H1 (cell line): ENCODE results near the gene SPC24.

Experiments
- BRCA1 ChIP-seq: IDR thresholded peaks from 2 replicates; pipeline ENCODE4 v1.6.1; 2012; ENCODE audit warnings: low read depth, low read length, improper control_type of control experiment
- POLR2A ChIP-seq, 2 experiments: IDR thresholded peaks; 1 replicate in 1 of 2; 2 replicates in 1 of 2; pipeline ENCODE4 v1.6.1; 2011; ENCODE audit warnings: low read depth in 2 of 2, low read length in 2 of 2, mild to moderate bottlenecking in 2 of 2; ENCODE audit errors: control extremely low read depth in 1 of 2
- TBP ChIP-seq: IDR thresholded peaks from 2 replicates; pipeline ENCODE4 v1.6.1; 2011; ENCODE audit warnings: low read depth, low read length, improper control_type of control experiment
- YY1 ChIP-seq: IDR thresholded peaks from 2 replicates; pipeline ENCODE4 v1.6.1; 2011; ENCODE audit warnings: low read depth, mild to moderate bottlenecking, low read length

DNA sequence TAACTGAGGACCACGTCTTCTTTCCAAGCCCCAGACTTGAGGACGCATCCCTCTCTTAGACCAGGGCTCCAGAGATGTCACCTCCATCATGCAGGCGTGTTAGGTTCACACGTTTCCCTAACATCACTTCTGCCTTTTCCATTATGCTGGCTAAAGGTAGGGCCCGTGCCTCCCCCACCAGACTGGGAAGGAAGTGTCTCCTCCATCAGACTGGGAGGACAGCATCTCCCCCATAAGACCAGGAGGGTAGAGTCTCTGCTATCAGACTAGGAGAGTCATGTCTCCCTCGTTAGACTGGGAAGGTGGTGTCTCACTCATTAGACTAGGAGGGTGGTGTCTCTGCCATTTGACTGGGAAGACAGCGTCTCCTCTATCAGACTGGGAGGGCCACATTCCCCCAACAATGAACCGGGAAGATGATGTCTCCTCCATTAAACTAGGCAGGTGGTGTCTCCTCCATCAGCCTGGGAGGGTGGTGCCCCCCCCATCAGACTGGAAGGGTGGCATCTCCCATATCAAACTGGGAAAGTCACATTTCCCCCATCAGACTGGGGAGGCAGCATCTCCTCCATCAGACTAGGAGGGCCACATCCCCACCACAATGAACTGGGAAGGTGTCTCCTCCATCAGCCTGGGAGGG is 18.1 kb upstream of the SPC24 start:
- TF ChIP-seq POLR2A (IDR thresholded peaks at IDR 0.05; ENCODE audit: control extremely low read depth in 1 of 2, low read depth in 2 of 2, low read length in 2 of 2) (no peak), BRCA1 (no peak), YY1 (no peak), TBP (no peak)
